ENCODE results near the gene PIRT. TPM values are rescaled to one million over a fixed set of nuclear protein-coding genes. Genes with fewer than 3 reads are reported as not detected.

PIRT gene
- total RNA-seq, 4 donors from 2014 or later = not detected

DNA sequence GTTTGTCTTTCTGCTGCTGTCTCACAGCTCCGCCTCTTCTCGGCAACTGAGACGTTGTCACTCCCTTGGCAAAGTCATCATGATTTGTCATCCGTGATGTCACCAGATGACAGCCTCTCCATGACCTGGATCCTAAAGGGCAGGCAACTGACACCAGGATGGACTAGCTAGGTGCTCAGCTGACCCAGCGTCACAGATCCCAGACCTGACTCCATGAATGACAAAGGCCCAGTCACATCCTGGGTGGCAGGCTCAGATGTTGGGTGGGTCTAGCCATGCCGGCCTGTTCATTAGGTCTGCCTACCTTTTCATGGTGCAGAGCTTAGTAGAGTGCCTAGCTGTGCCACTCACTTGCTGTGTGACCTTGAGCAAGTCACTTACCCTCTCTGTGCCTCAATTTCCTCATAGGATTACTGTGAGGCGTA is 30.2 kb downstream of the PIRT start:
- Histone ChIP-seq H3K27me3 (no peaks in the 10 kb centered on the region), H3K36me3 (no peaks in the 10 kb centered on the region), H3K4me3 (replicated peaks in 1 of 3) (no peak overlapping the region), H3K27ac (no peak overlapping the region), H3K9me3 (no peaks in the 10 kb centered on the region), H3K4me1 (peaks cover 0 to 2% of the 10 kb centered on the region in 2 donors)
- intact Hi-C loops (cut with DNase I) = no loop called here
- no peak for TF ChIP-seq CTCF (IDR thresholded peaks at IDR 0.05)
- TF ChIP-seq POLR2A (IDR thresholded peaks at IDR 0.05) = no peak
- DNase-seq = no peak
- 80 to 84% methylated on average over 6 to 7 of the region's 7 CpGs for WGBS, 2 donors

GRCh38 chr17:10806545-10807262 is 31.2 kb downstream of the PIRT start:
- TF ChIP-seq CTCF (IDR thresholded peaks at IDR 0.05) (no peak), POLR2A (IDR thresholded peaks at IDR 0.05) (no peak)
- H3K9me3 ChIP-seq = no peaks in the 10 kb centered on the region
- DNase-seq = no peak
- no peak overlapping the region for H3K4me3 ChIP-seq (replicated peaks in 1 of 3)
- no peaks in the 10 kb centered on the region for H3K27me3 ChIP-seq
- H3K27ac ChIP-seq = no peak overlapping the region
- H3K4me1 ChIP-seq = no peaks in the 10 kb centered on the region
- WGBS, 2 donors = 80 to 81% methylated on average over 9 of the region's 9 CpGs
- no peaks in the 10 kb centered on the region for H3K36me3 ChIP-seq
- intact Hi-C loops (cut with DNase I) = no loop called here

DNA sequence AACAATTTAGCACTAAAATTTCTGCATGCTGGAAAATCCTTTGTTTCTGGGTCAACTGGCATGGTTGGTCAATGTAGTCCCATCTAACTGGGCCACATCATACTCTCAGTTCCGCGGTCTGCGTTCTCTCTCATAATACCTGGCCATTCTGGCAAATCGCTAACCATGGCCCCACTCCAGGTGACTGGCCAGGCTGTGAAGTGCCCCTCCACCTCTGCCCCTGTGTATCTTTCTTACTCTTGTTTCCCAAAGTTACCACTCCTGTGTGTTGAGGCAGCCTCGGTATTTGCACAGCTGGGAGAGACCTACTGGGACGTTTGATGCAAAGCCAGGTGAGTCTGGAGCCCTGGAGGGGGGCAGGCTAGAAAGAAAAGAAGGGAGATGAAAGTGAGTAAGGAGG is 32.0 kb downstream of the PIRT start:
- intact Hi-C loops (cut with DNase I) = no loop called here
- WGBS, 2 donors = 69 to 70% methylated on average over 6 of the region's 6 CpGs
- Histone ChIP-seq H3K4me1 (no peaks in the 10 kb centered on the region), H3K36me3 (no peaks in the 10 kb centered on the region), H3K9me3 (no peaks in the 10 kb centered on the region), H3K27me3 (no peaks in the 10 kb centered on the region), H3K4me3 (replicated peaks in 1 of 3) (no peak overlapping the region), H3K27ac (no peak overlapping the region)
- TF ChIP-seq CTCF (IDR thresholded peaks at IDR 0.05) (no peak), POLR2A (IDR thresholded peaks at IDR 0.05) (no peak)
- peak; percentile 52 to 58 for DNase-seq

GRCh38 chr17:10804546-10804945 is 33.3 kb downstream of the PIRT start:
- no peak overlapping the region for H3K4me3 ChIP-seq (replicated peaks in 1 of 3)
- H3K27me3 ChIP-seq = no peaks in the 10 kb centered on the region
- peaks cover 0 to 2% of the 10 kb centered on the region in 2 donors for H3K4me1 ChIP-seq
- TF ChIP-seq CTCF (IDR thresholded peaks at IDR 0.05) (no peak), POLR2A (IDR thresholded peaks at IDR 0.05) (no peak)
- H3K36me3 ChIP-seq = no peaks in the 10 kb centered on the region
- no peak for DNase-seq
- H3K27ac ChIP-seq = no peak overlapping the region
- H3K9me3 ChIP-seq = no peaks in the 10 kb centered on the region
- WGBS, 2 donors = 85 to 87% methylated on average over 7 of the region's 7 CpGs
- intact Hi-C loops (cut with DNase I) = no loop called here

- Histone ChIP-seq H3K9me3 (no peaks in the 10 kb centered on the region), H3K4me3 (replicated peaks in 1 of 3) (no peak within 1 kb of the TSS), H3K27me3 (no peaks in the 10 kb centered on the region), H3K4me1 (peaks cover 3 to 8% of the 10 kb centered on the region in 2 donors), H3K36me3 (no peaks in the 10 kb centered on the region), H3K27ac (no peak within 1 kb of the TSS)
- TF ChIP-seq POLR2A (IDR thresholded peaks at IDR 0.05) (no peak), CTCF (IDR thresholded peaks at IDR 0.05) (no peak)
- WGBS, 2 donors = 80 to 84% methylated on average over 9 to 16 of the region's 16 CpGs
- DNase-seq = no peak
- intact Hi-C loops (cut with DNase I) = no loop called here
Observed at GRCh38 chr17:10803830-10804475, 33.9 kb downstream of the PIRT start, which contains the start of gene TMEM238L. Gene TMEM238L (minus strand): TSS chr17:10804099. CDS start chr17:10803963, 136 bp downstream.

All from thyroid gland (tissue), 4 donors.